Glomerular visceral epithelial cell (primary cell): ENCODE results near the gene AUTS2.

Experiments used
- DNase-seq: peaks from one replicate; pipeline ENCODE4 v3.0.0-alpha.2; 2016; ENCODE audit errors: extremely low spot score

Gene AUTS2

GRCh38 chr7:70307544-70308106, 709.4 kb downstream of the AUTS2 start:
- DNase-seq, result no peak

- DNase-seq, result no peak
These were observed 714.1 kb downstream of the AUTS2 start for GRCh38 chr7:70312336-70312735.

- DNase-seq, result no peak
These were observed 715.0 kb downstream of the AUTS2 start for GRCh38 chr7:70313271-70313670.

GRCh38 chr7:70313687-70314086, 715.4 kb downstream of the AUTS2 start:
- DNase-seq, result no peak

- DNase-seq, result no peak
These were observed 715.9 kb downstream of the AUTS2 start for GRCh38 chr7:70314221-70314620.

- DNase-seq, result no peak
These were observed 718.5 kb downstream of the AUTS2 start for GRCh38 chr7:70316745-70317144.

GRCh38 chr7:70317356-70317755, 719.1 kb downstream of the AUTS2 start:
- no peak for DNase-seq

- no peak for DNase-seq
These were observed 720.2 kb downstream of the AUTS2 start for GRCh38 chr7:70318511-70318910.

- DNase-seq, result no peak
These were observed 720.8 kb downstream of the AUTS2 start for GRCh38 chr7:70319057-70319456.

GRCh38 chr7:70321016-70321590, 722.8 kb downstream of the AUTS2 start:
- DNase-seq, result no peak

- no peak for DNase-seq
These were observed 724.6 kb downstream of the AUTS2 start for GRCh38 chr7:70322856-70323255.

GRCh38 chr7:70325509-70326101, 727.3 kb downstream of the AUTS2 start:
- DNase-seq, result no peak

- DNase-seq, result no peak
These were observed 736.0 kb downstream of the AUTS2 start for GRCh38 chr7:70334295-70334694.

GRCh38 chr7:70334871-70335270, 736.6 kb downstream of the AUTS2 start:
- DNase-seq, result no peak

- no peak for DNase-seq
These were observed 738.3 kb downstream of the AUTS2 start for GRCh38 chr7:70336536-70336935.

- DNase-seq, result no peak
These were observed 739.7 kb downstream of the AUTS2 start for GRCh38 chr7:70338015-70338414.

GRCh38 chr7:70340236-70340635, 742.0 kb downstream of the AUTS2 start:
- no peak for DNase-seq

- no peak for DNase-seq
These were observed 743.2 kb downstream of the AUTS2 start for GRCh38 chr7:70341446-70341845.

GRCh38 chr7:70343519-70343918, 745.2 kb downstream of the AUTS2 start:
- no peak for DNase-seq

GRCh38 chr7:70344726-70345125, 746.5 kb downstream of the AUTS2 start:
- DNase-seq, result no peak

- no peak for DNase-seq
These were observed 748.7 kb downstream of the AUTS2 start for GRCh38 chr7:70346844-70347462.

- no peak for DNase-seq
These were observed 749.4 kb downstream of the AUTS2 start for GRCh38 chr7:70347463-70348254.
